WTC11 (cell line): ENCODE results near the gene PHACTR2. TPM values are rescaled to one million over a fixed set of nuclear protein-coding genes. Genes with fewer than 3 reads are reported as not detected.

ENCODE experiments used
- ATAC-seq: fragments of 200-7000 bp; cut with Tn5 transposase; 2 replicates; pipeline ENCODE4 v1.10.0; 2021; ENCODE audit warnings: mild to moderate bottlenecking, moderate library complexity
- CTCF ChIA-PET: fragments of 300-600 bp; sonication (Branson Sonifier 250); formaldehyde crosslinking; loops from one replicate; lab custom pipeline; 2021; ENCODE audit warnings: antibody characterized with exemption; lab: Charles Lee
- POLR2A ChIA-PET: fragments of 350-600 bp; sonication (Branson Sonifier 250); formaldehyde crosslinking; loops from one replicate; lab custom pipeline; 2021; ENCODE audit warnings: antibody characterized with exemption; lab: Charles Lee
- DNase-seq: peaks from one replicate; pipeline ENCODE4 v3.0.0; 2021; ENCODE audit warnings: low spot score
- H3K27ac Mint-ChIP-seq: 2 replicates; pipeline ENCODE4 v1.8.0; 2021; ENCODE audit warnings: mixed read lengths
- H3K27me3 Mint-ChIP-seq: 2 replicates; pipeline ENCODE4 v1.8.0; 2021; ENCODE audit warnings: low read depth, mild to moderate bottlenecking, moderate library complexity, mixed read lengths
- H3K36me3 Mint-ChIP-seq: 2 replicates; pipeline ENCODE4 v1.8.0; 2021; ENCODE audit warnings: mixed read lengths
- H3K4me1 Mint-ChIP-seq: 2 replicates; pipeline ENCODE4 v1.8.0; 2022; ENCODE audit warnings: mixed read lengths
- H3K4me3 Mint-ChIP-seq: 2 replicates; pipeline ENCODE4 v1.8.0; 2021; ENCODE audit warnings: mild to moderate bottlenecking, moderate library complexity, mixed read lengths
- H3K9me3 Mint-ChIP-seq: 2 replicates; pipeline ENCODE4 v1.8.0; 2021; ENCODE audit warnings: mixed read lengths
- ATF1 ChIP-seq: sonication (generic); formaldehyde crosslinking; IDR thresholded peaks from 2 replicates; pipeline ENCODE4 v1.8.1; 2023; ENCODE audit warnings: mild to moderate bottlenecking, moderate library complexity, missing genetic modification reagents
- CBFB ChIP-seq: sonication (generic); formaldehyde crosslinking; IDR thresholded peaks from 2 replicates; pipeline ENCODE4 v1.8.1; 2022; ENCODE audit warnings: mild to moderate bottlenecking, low read depth, missing genetic modification reagents
- EMX1 ChIP-seq: fragments of 250-450 bp; sonication (Bioruptor Pico); IDR thresholded peaks from 2 replicates; pipeline ENCODE4 v1.8.0; 2021; ENCODE audit warnings: mild to moderate bottlenecking
- FOXP1 ChIP-seq: sonication (generic); formaldehyde crosslinking; IDR thresholded peaks from 2 replicates; pipeline ENCODE4 v1.8.0; 2022; ENCODE audit warnings: missing genetic modification reagents, mild to moderate bottlenecking, moderate library complexity, borderline replicate concordance
- MXD4 ChIP-seq: fragments of 250-450 bp; sonication (Bioruptor Pico); IDR thresholded peaks from 2 replicates; pipeline ENCODE4 v1.8.0; 2021; ENCODE audit warnings: mild to moderate bottlenecking, moderate library complexity, borderline replicate concordance
- OVOL2 ChIP-seq: fragments of 250-450 bp; sonication (Bioruptor Pico); IDR thresholded peaks from 2 replicates; pipeline ENCODE4 v1.9.0; 2021; ENCODE audit warnings: mild to moderate bottlenecking, borderline replicate concordance
- ZNF219 ChIP-seq: sonication (generic); formaldehyde crosslinking; IDR thresholded peaks from 2 replicates; pipeline ENCODE4 v1.8.0; 2023; ENCODE audit warnings: missing genetic modification reagents, mild to moderate bottlenecking, borderline replicate concordance
- ZNF416 ChIP-seq: fragments of 250-450 bp; sonication (Bioruptor Pico); IDR thresholded peaks from 2 replicates; pipeline ENCODE4 v1.9.0; 2021; ENCODE audit warnings: mild to moderate bottlenecking, inconsistent platforms
- total RNA-seq: library from RNA; stranded (reverse); gene quantifications from 3 replicates; pipeline ENCODE4 v1.2.3, GENCODE V29; 2021
- TF ChIP-seq, protein P1 (sequence below): sonication (generic); formaldehyde crosslinking; IDR thresholded peaks from 2 replicates; pipeline ENCODE4 v1.8.1; 2022; ENCODE audit warnings: low read depth, mild to moderate bottlenecking, moderate library complexity, missing genetic modification reagents, borderline replicate concordance
- TF ChIP-seq, protein P2 (sequence below): sonication (generic); formaldehyde crosslinking; IDR thresholded peaks from 2 replicates; pipeline ENCODE4 v1.8.1; 2023; ENCODE audit warnings: mild to moderate bottlenecking, missing genetic modification reagents
- TF ChIP-seq, protein P3 (sequence below): sonication (generic); formaldehyde crosslinking; IDR thresholded peaks from 2 replicates; pipeline ENCODE4 v1.8.0; 2023; ENCODE audit warnings: missing genetic modification reagents, mild to moderate bottlenecking, borderline replicate concordance
- TF ChIP-seq, protein P4 (sequence below): fragments of 250-450 bp; sonication (Bioruptor Pico); IDR thresholded peaks from 2 replicates; pipeline ENCODE4 v1.9.0; 2021; ENCODE audit warnings: mild to moderate bottlenecking, borderline replicate concordance
- TF ChIP-seq, protein P5 (sequence below): fragments of 200-600 bp; IDR thresholded peaks from 2 replicates; pipeline ENCODE4 v1.8.0; 2022; ENCODE audit warnings: antibody characterized with exemption

Gene PHACTR2
- total RNA-seq, 1 experiment from 2014 or later: 90.5 TPM

DNA sequence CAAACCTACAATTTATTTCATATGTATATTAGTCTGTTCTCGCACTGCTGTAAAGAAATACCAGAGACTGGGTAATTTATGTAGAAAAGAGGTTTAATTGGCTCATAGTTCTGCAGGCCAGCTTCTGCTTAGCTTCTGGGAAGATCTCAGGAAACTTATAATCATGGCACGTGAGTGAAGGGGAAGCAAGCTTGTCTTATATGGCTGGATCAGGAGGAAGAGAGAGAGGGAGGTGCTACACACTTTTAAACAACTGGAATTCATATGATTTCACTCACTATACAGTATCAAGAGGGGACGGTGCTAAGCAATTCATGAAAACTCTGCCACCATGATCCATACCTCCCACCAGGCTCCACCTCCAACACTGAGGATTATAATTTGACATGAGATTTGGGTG is 29.9 kb downstream of the PHACTR2 start (continued):
- TF ChIP-seq, protein P1, sequence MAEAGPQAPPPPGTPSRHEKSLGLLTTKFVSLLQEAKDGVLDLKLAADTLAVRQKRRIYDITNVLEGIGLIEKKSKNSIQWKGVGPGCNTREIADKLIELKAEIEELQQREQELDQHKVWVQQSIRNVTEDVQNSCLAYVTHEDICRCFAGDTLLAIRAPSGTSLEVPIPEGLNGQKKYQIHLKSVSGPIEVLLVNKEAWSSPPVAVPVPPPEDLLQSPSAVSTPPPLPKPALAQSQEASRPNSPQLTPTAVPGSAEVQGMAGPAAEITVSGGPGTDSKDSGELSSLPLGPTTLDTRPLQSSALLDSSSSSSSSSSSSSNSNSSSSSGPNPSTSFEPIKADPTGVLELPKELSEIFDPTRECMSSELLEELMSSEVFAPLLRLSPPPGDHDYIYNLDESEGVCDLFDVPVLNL (CRISPR knock-in tag): no peak
- TF ChIP-seq, protein P2, sequence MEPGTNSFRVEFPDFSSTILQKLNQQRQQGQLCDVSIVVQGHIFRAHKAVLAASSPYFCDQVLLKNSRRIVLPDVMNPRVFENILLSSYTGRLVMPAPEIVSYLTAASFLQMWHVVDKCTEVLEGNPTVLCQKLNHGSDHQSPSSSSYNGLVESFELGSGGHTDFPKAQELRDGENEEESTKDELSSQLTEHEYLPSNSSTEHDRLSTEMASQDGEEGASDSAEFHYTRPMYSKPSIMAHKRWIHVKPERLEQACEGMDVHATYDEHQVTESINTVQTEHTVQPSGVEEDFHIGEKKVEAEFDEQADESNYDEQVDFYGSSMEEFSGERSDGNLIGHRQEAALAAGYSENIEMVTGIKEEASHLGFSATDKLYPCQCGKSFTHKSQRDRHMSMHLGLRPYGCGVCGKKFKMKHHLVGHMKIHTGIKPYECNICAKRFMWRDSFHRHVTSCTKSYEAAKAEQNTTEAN (CRISPR knock-in tag): no peak
- no peak for TF ChIP-seq EMX1 (CRISPR knock-in tag)
- TF ChIP-seq, protein P3, sequence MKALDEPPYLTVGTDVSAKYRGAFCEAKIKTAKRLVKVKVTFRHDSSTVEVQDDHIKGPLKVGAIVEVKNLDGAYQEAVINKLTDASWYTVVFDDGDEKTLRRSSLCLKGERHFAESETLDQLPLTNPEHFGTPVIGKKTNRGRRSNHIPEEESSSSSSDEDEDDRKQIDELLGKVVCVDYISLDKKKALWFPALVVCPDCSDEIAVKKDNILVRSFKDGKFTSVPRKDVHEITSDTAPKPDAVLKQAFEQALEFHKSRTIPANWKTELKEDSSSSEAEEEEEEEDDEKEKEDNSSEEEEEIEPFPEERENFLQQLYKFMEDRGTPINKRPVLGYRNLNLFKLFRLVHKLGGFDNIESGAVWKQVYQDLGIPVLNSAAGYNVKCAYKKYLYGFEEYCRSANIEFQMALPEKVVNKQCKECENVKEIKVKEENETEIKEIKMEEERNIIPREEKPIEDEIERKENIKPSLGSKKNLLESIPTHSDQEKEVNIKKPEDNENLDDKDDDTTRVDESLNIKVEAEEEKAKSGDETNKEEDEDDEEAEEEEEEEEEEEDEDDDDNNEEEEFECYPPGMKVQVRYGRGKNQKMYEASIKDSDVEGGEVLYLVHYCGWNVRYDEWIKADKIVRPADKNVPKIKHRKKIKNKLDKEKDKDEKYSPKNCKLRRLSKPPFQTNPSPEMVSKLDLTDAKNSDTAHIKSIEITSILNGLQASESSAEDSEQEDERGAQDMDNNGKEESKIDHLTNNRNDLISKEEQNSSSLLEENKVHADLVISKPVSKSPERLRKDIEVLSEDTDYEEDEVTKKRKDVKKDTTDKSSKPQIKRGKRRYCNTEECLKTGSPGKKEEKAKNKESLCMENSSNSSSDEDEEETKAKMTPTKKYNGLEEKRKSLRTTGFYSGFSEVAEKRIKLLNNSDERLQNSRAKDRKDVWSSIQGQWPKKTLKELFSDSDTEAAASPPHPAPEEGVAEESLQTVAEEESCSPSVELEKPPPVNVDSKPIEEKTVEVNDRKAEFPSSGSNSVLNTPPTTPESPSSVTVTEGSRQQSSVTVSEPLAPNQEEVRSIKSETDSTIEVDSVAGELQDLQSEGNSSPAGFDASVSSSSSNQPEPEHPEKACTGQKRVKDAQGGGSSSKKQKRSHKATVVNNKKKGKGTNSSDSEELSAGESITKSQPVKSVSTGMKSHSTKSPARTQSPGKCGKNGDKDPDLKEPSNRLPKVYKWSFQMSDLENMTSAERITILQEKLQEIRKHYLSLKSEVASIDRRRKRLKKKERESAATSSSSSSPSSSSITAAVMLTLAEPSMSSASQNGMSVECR: no peak
- TF ChIP-seq, protein P4, sequence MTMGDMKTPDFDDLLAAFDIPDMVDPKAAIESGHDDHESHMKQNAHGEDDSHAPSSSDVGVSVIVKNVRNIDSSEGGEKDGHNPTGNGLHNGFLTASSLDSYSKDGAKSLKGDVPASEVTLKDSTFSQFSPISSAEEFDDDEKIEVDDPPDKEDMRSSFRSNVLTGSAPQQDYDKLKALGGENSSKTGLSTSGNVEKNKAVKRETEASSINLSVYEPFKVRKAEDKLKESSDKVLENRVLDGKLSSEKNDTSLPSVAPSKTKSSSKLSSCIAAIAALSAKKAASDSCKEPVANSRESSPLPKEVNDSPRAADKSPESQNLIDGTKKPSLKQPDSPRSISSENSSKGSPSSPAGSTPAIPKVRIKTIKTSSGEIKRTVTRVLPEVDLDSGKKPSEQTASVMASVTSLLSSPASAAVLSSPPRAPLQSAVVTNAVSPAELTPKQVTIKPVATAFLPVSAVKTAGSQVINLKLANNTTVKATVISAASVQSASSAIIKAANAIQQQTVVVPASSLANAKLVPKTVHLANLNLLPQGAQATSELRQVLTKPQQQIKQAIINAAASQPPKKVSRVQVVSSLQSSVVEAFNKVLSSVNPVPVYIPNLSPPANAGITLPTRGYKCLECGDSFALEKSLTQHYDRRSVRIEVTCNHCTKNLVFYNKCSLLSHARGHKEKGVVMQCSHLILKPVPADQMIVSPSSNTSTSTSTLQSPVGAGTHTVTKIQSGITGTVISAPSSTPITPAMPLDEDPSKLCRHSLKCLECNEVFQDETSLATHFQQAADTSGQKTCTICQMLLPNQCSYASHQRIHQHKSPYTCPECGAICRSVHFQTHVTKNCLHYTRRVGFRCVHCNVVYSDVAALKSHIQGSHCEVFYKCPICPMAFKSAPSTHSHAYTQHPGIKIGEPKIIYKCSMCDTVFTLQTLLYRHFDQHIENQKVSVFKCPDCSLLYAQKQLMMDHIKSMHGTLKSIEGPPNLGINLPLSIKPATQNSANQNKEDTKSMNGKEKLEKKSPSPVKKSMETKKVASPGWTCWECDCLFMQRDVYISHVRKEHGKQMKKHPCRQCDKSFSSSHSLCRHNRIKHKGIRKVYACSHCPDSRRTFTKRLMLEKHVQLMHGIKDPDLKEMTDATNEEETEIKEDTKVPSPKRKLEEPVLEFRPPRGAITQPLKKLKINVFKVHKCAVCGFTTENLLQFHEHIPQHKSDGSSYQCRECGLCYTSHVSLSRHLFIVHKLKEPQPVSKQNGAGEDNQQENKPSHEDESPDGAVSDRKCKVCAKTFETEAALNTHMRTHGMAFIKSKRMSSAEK (CRISPR knock-in tag): no peak

DNA sequence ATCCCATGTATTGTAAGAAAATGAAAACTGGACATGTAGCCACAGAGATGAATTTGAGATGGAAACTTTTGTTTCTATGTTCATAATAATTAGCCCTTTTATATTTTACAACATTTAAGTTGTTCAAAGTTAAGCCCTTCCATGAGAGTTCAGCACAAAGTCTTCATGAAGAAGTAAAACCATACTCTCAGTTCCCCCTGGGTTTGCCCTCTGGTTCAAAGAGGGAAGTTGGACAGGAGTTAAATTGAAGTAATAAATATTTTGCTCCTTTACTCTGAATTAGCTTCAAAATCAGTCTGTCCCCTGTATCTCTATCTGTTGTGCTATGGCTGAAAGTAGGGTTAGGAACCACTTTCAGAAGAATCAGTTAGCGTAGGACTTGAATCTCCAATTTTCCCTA is 31.1 kb downstream of the PHACTR2 start:
- DNase-seq (no peak), ATAC-seq (no peak)
- ChIA-PET POLR2A (no interaction called here), CTCF (no interaction called here)
- Mint-ChIP-seq H3K36me3 (peaks cover 46% of the 10 kb centered on the region), H3K27me3 (no peaks in the 10 kb centered on the region), H3K27ac (no peak overlapping the region; the same call in 1 of the 2 replicates), H3K9me3 (peaks cover 25% of the 10 kb centered on the region), H3K4me3 (no peak overlapping the region), H3K4me1 (peaks cover 10% of the 10 kb centered on the region)
- TF ChIP-seq FOXP1 (CRISPR knock-in tag) (no peak), OVOL2 (no peak)
- TF ChIP-seq, protein P5, sequence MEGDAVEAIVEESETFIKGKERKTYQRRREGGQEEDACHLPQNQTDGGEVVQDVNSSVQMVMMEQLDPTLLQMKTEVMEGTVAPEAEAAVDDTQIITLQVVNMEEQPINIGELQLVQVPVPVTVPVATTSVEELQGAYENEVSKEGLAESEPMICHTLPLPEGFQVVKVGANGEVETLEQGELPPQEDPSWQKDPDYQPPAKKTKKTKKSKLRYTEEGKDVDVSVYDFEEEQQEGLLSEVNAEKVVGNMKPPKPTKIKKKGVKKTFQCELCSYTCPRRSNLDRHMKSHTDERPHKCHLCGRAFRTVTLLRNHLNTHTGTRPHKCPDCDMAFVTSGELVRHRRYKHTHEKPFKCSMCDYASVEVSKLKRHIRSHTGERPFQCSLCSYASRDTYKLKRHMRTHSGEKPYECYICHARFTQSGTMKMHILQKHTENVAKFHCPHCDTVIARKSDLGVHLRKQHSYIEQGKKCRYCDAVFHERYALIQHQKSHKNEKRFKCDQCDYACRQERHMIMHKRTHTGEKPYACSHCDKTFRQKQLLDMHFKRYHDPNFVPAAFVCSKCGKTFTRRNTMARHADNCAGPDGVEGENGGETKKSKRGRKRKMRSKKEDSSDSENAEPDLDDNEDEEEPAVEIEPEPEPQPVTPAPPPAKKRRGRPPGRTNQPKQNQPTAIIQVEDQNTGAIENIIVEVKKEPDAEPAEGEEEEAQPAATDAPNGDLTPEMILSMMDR: no peak

DNA sequence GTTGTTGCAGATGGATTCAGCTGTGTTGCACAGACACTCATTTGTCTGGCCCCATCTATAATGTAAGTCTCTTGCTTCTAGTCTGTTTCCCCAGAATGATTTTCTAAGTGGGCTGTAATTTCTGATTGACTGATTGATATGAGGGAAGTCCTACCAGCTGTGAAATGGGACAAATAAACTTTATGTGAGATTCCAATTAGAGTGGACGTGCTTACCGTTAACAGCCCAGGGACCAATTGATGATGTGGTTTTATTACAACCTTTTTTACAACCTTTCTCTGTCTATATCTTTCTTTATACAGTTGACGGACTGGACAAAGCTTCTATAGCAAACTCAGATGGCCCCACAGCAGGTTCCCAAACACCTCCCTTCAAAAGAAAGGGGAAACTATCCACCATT is 33.9 kb downstream of the PHACTR2 start:
- Mint-ChIP-seq H3K27ac (no peak overlapping the region), H3K36me3 (peaks cover 28% of the 10 kb centered on the region), H3K4me3 (no peak overlapping the region), H3K9me3 (peaks cover 11% of the 10 kb centered on the region), H3K4me1 (peaks cover 12% of the 10 kb centered on the region), H3K27me3 (no peaks in the 10 kb centered on the region)
- no peak for ATAC-seq
- POLR2A ChIA-PET: no interaction called here
- no peak for TF ChIP-seq EMX1 (CRISPR knock-in tag)
- TF ChIP-seq ZNF219: no peak
- TF ChIP-seq CBFB (CRISPR knock-in tag): no peak
- TF ChIP-seq, protein P5: no peak
- TF ChIP-seq ATF1 (CRISPR knock-in tag): no peak
- no peak for TF ChIP-seq ZNF416
- TF ChIP-seq MXD4: no peak
- DNase-seq: no peak
- CTCF ChIA-PET: no interaction called here
